Measurements from ENCODE around the gene TAS2R50.

- TF ChIP-seq TAF1 (conservative IDR thresholded peaks at IDR 0.05) (no peak), YY1 (IDR thresholded peaks at IDR 0.05) (no peak), CTCF (IDR thresholded peaks at IDR 0.05; ENCODE audit: low read depth, low read length, missing input control) (no peak), JUND (IDR thresholded peaks at IDR 0.05) (no peak), GABPA (IDR thresholded peaks at IDR 0.05 in 1 of 2, conservative IDR thresholded peaks at IDR 0.05 in 1 of 2) (no peak), REST (IDR thresholded peaks at IDR 0.05) (no peak), HNF4G (IDR thresholded peaks at IDR 0.05) (no peak), SP1 (IDR thresholded peaks at IDR 0.05) (no peak)
These were observed 44.6 kb downstream of the TAS2R50 start for GRCh38 chr12:10941916-10942607.
